ENCODE measurements around the gene NME9. TPM values are rescaled to one million over a fixed set of nuclear protein-coding genes. Genes with fewer than 3 reads are reported as not detected.

Gene NME9
- total and polyA plus RNA-seq, 2 donors (not counting 3 experiments of a cell fraction or from before 2014, with no cell fraction given): 0.08 TPM; not detected in 1

DNA sequence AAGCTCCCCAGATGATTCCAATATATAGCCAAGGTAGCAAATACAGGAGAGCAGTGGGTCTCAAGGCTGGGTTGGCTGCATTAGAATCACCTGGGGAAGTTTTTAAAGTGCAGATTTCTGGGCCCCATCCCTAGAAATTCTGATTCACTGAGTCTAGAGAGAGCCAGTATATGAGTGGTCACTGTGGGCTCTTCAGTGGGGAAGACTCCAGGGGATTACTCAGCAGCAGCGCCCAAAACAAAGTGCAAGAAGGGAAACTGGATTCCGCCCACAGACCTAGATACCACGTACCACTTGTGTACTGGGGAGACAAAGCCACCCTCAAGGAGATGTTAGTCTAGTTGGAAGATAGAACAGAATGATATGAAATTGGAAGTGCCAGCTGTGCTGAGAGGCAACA is 40.0 kb downstream of the NME9 start:
- H3K36me3 ChIP-seq (ENCODE audit: control insufficient read depth in 2 of 2, extremely low read depth in 1 of 2, insufficient read depth in 2 of 2, low read length in 2 of 2): peaks cover 14 to 23% of the 10 kb centered on the region in 2 experiments
- H2AFZ ChIP-seq (ENCODE audit: low read depth, low read length): no peak overlapping the region
- no peak overlapping the region for H3K4me3 ChIP-seq (replicated peaks in 1 of 3; ENCODE audit: insufficient read depth in 1 of 3, low read depth in 1 of 3, low read length in 3 of 3)
- CTCF ChIA-PET: no interaction called here
- H3K27ac ChIP-seq (ENCODE audit: insufficient read depth, low read depth, low read length): no peak overlapping the region
- intact Hi-C loops (cut with micrococcal nuclease): no loop called here
- H3K79me2 ChIP-seq (ENCODE audit: control insufficient read depth, insufficient read depth, low read length): no peaks in the 10 kb centered on the region
- H3K4me2 ChIP-seq (ENCODE audit: insufficient read depth, low read length): no peak overlapping the region
- DNase-seq (ENCODE audit: low read depth, low spot score): no peak
- dilution Hi-C loops (cut with MboI; ENCODE audit: extremely low pct_ligation_motif_present, low sequenced_read_pairs): no loop called here
- H3K9me1 ChIP-seq (replicated peaks; ENCODE audit: control insufficient read depth, extremely low read depth, insufficient read depth, low read length): no peaks in the 10 kb centered on the region
- no peak overlapping the region for H3K9ac ChIP-seq (replicated peaks; ENCODE audit: extremely low read depth, insufficient read depth, low read length)
- no peaks in the 10 kb centered on the region for H3K27me3 ChIP-seq (ENCODE audit: control insufficient read depth in 2 of 2, insufficient read depth in 2 of 2, low read length in 2 of 2)
- TF ChIP-seq POLR2A (IDR thresholded peaks at IDR 0.05; ENCODE audit: low read depth, low read length): no peak
- TF ChIP-seq GATA2 (IDR thresholded peaks at IDR 0.05; ENCODE audit: insufficient read depth, insufficient read length, low read depth, low read length): no peak
- no peak for TF ChIP-seq FOS (IDR thresholded peaks at IDR 0.05; ENCODE audit: borderline replicate concordance, insufficient read depth, low read length)
- no peak for TF ChIP-seq MYC (IDR thresholded peaks at IDR 0.05; ENCODE audit: low read depth, low read length)
- TF ChIP-seq, protein P1, sequence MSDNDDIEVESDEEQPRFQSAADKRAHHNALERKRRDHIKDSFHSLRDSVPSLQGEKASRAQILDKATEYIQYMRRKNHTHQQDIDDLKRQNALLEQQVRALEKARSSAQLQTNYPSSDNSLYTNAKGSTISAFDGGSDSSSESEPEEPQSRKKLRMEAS (IDR thresholded peaks at IDR 0.05; ENCODE audit: insufficient read depth, insufficient read length): no peak
- no peak for TF ChIP-seq POLR2AphosphoS5 (IDR thresholded peaks at IDR 0.05; ENCODE audit: insufficient read depth, low read depth, low read length)
- no peak for TF ChIP-seq JUN (IDR thresholded peaks at IDR 0.05; ENCODE audit: borderline replicate concordance, insufficient read depth, insufficient read length, low read depth)
- no peak for TF ChIP-seq EZH2 (IDR thresholded peaks at IDR 0.05; ENCODE audit: borderline replicate concordance, low read depth, low read length, severe bottlenecking)
- TF ChIP-seq, protein P2, sequence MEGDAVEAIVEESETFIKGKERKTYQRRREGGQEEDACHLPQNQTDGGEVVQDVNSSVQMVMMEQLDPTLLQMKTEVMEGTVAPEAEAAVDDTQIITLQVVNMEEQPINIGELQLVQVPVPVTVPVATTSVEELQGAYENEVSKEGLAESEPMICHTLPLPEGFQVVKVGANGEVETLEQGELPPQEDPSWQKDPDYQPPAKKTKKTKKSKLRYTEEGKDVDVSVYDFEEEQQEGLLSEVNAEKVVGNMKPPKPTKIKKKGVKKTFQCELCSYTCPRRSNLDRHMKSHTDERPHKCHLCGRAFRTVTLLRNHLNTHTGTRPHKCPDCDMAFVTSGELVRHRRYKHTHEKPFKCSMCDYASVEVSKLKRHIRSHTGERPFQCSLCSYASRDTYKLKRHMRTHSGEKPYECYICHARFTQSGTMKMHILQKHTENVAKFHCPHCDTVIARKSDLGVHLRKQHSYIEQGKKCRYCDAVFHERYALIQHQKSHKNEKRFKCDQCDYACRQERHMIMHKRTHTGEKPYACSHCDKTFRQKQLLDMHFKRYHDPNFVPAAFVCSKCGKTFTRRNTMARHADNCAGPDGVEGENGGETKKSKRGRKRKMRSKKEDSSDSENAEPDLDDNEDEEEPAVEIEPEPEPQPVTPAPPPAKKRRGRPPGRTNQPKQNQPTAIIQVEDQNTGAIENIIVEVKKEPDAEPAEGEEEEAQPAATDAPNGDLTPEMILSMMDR (IDR thresholded peaks at IDR 0.05; ENCODE audit: extremely low read depth in 1 of 2, insufficient read depth in 1 of 2, low read depth in 1 of 2, low read length in 2 of 2): no peak
- H4K20me1 ChIP-seq (replicated peaks; ENCODE audit: control insufficient read depth, extremely low read depth, insufficient read depth, low read length): no peaks in the 10 kb centered on the region
- FAIRE-seq: no peak
- no peaks in the 10 kb centered on the region for H3K4me1 ChIP-seq (ENCODE audit: control insufficient read depth, extremely low read depth, insufficient read depth, low read length)
- BruUV-seq (replicated peaks): no TSS peak
- no peaks in the 10 kb centered on the region for H3K9me3 ChIP-seq (replicated peaks; ENCODE audit: control insufficient read depth, insufficient read depth, low read length)
- POLR2A ChIA-PET: interaction anchor here (0.6 kb wide), 1 partner anchor 25 kb away, joined by 7 read pairs; no protein-coding TSS in a partner anchor

Measured in endothelial cell of umbilical vein (primary cell).